Activated naive CD4-positive, alpha-beta T cell treated with anti-CD3 and anti-CD28 coated beads, Interleukin-2, amount 50 U/mL, for 72 hours (primary cell): Measurements from ENCODE around the gene HACD2. TPM values are rescaled to one million over a fixed set of nuclear protein-coding genes. Genes with fewer than 3 reads are reported as not detected.
"Not testable (repeated sequence)": the region's sequence is repeated elsewhere in the genome, so short reads cannot be mapped to it uniquely, and the experiment has no call there.

ENCODE experiments used
- ATAC-seq, 2 donors: fragments of 150-1000 bp; cut with Tn5 transposase; 2 replicates each; pipeline ENCODE4 v1.10.0; 2021; ENCODE audit warnings: mild to moderate bottlenecking in 2 of 2, moderate library complexity in 2 of 2
- DNase-seq, 2 donors: peaks; one replicate each; pipeline ENCODE4 v3.0.0; 2021 to 2022; ENCODE audit warnings: low spot score in 2 of 2
- H3K27ac Mint-ChIP-seq, 2 donors: one replicate each; pipeline ENCODE4 v1.8.0; 2022; ENCODE audit warnings: mild to moderate bottlenecking in 2 of 2, mixed read lengths in 2 of 2
- H3K36me3 Mint-ChIP-seq, 2 donors: one replicate each; pipeline ENCODE4 v1.8.0; 2022; ENCODE audit warnings: mixed read lengths in 2 of 2
- H3K9me3 Mint-ChIP-seq, 2 donors: one replicate each; pipeline ENCODE4 v1.8.0; 2022; ENCODE audit warnings: mixed read lengths in 2 of 2
- total RNA-seq, 2 donors: library from RNA; stranded (reverse); gene quantifications; one replicate each; pipeline ENCODE4 v1.2.3, GENCODE V29; 2022

HACD2 gene
- total RNA-seq, 2 donors from 2014 or later = 21.7 to 25.5 TPM

GRCh38 chr3:123618768-123619484, 34.1 kb upstream of the HACD2 start:
- ATAC-seq = no peak
- Mint-ChIP-seq H3K36me3 (no peaks in the 10 kb centered on the region), H3K9me3 (no peaks in the 10 kb centered on the region), H3K27ac (no peak overlapping the region)
- no peak for DNase-seq

GRCh38 chr3:123618076-123618708, 33.3 kb upstream of the HACD2 start:
- no peak for DNase-seq
- ATAC-seq = no peak
- Mint-ChIP-seq H3K27ac (peak overlapping the region in 1 of 2 donors; percentile 69), H3K36me3 (no peaks in the 10 kb centered on the region), H3K9me3 (no peaks in the 10 kb centered on the region)

GRCh38 chr3:123616593-123616992, 31.7 kb upstream of the HACD2 start:
- Mint-ChIP-seq H3K36me3 (no peaks in the 10 kb centered on the region), H3K27ac (no peak overlapping the region), H3K9me3 (no peaks in the 10 kb centered on the region)
- ATAC-seq (no peak), DNase-seq (no peak)

GRCh38 chr3:123613543-123613942, 28.7 kb upstream of the HACD2 start:
- H3K36me3 Mint-ChIP-seq = no peaks in the 10 kb centered on the region
- no peaks in the 10 kb centered on the region for H3K9me3 Mint-ChIP-seq
- ATAC-seq = no peak
- H3K27ac Mint-ChIP-seq = no peak overlapping the region
- DNase-seq = no peak

GRCh38 chr3:123611674-123612073, 26.8 kb upstream of the HACD2 start:
- not testable (repeated sequence) for H3K9me3 Mint-ChIP-seq, H3K36me3 Mint-ChIP-seq, DNase-seq, ATAC-seq, H3K27ac Mint-ChIP-seq

GRCh38 chr3:123611082-123611481, 26.2 kb upstream of the HACD2 start:
- H3K36me3 Mint-ChIP-seq = no peaks in the 10 kb centered on the region
- no peak overlapping the region for H3K27ac Mint-ChIP-seq
- ATAC-seq (no peak), DNase-seq (no peak)
- no peaks in the 10 kb centered on the region for H3K9me3 Mint-ChIP-seq

GRCh38 chr3:123610331-123610730, 25.5 kb upstream of the HACD2 start:
- Mint-ChIP-seq H3K36me3 (no peaks in the 10 kb centered on the region), H3K9me3 (no peaks in the 10 kb centered on the region), H3K27ac (no peak overlapping the region)
- ATAC-seq (no peak), DNase-seq (no peak)

GRCh38 chr3:123609063-123609462, 24.2 kb upstream of the HACD2 start:
- Mint-ChIP-seq H3K9me3 (no peaks in the 10 kb centered on the region), H3K27ac (no peak overlapping the region), H3K36me3 (no peaks in the 10 kb centered on the region)
- ATAC-seq = no peak
- no peak for DNase-seq

GRCh38 chr3:123608263-123608937, 23.5 kb upstream of the HACD2 start:
- no peak for ATAC-seq
- no peak overlapping the region for H3K27ac Mint-ChIP-seq

GRCh38 chr3:123606527-123606926, 21.7 kb upstream of the HACD2 start:
- H3K9me3 Mint-ChIP-seq = no peaks in the 10 kb centered on the region
- no peaks in the 10 kb centered on the region for H3K36me3 Mint-ChIP-seq
- no peak overlapping the region for H3K27ac Mint-ChIP-seq
- no peak for DNase-seq
- ATAC-seq = no peak

More at GRCh38 chr3:123608263-123608937, 23.5 kb upstream of the HACD2 start:
- Mint-ChIP-seq H3K9me3 (no peaks in the 10 kb centered on the region), H3K36me3 (no peaks in the 10 kb centered on the region)
- DNase-seq = no peak

GRCh38 chr3:123605789-123606234, 21.0 kb upstream of the HACD2 start:
- DNase-seq (no peak), ATAC-seq (peak; percentile 44 to 72)
- Mint-ChIP-seq H3K27ac (no peak overlapping the region), H3K9me3 (no peaks in the 10 kb centered on the region), H3K36me3 (peaks cover 0 to 1% of the 10 kb centered on the region in 2 donors)

GRCh38 chr3:123603153-123603552, 18.3 kb upstream of the HACD2 start:
- not testable (repeated sequence) for H3K36me3 Mint-ChIP-seq

GRCh38 chr3:123602325-123602724, 17.5 kb upstream of the HACD2 start:
- H3K36me3 Mint-ChIP-seq = peaks cover 0 to 5% of the 10 kb centered on the region in 2 donors
- ATAC-seq = no peak
- no peak for DNase-seq
- no peak overlapping the region for H3K27ac Mint-ChIP-seq
- no peaks in the 10 kb centered on the region for H3K9me3 Mint-ChIP-seq

More at GRCh38 chr3:123603153-123603552, 18.3 kb upstream of the HACD2 start:
- ATAC-seq, DNase-seq, H3K27ac Mint-ChIP-seq, H3K9me3 Mint-ChIP-seq: not testable (repeated sequence)

- not testable (repeated sequence) for ATAC-seq, H3K27ac Mint-ChIP-seq, H3K36me3 Mint-ChIP-seq, H3K9me3 Mint-ChIP-seq, DNase-seq
Measured at GRCh38 chr3:123600863-123601262, 16.0 kb upstream of the HACD2 start.

GRCh38 chr3:123597561-123597960, 12.7 kb upstream of the HACD2 start:
- no peak for ATAC-seq
- Mint-ChIP-seq H3K36me3 (peaks cover 5 to 8% of the 10 kb centered on the region in 2 donors), H3K27ac (no peak overlapping the region), H3K9me3 (no peaks in the 10 kb centered on the region)
- DNase-seq = no peak

GRCh38 chr3:123595396-123596180, 10.7 kb upstream of the HACD2 start:
- Mint-ChIP-seq H3K9me3 (peaks cover 7% of the 10 kb centered on the region in 2 donors), H3K27ac (no peak overlapping the region), H3K36me3 (peaks cover 22 to 25% of the 10 kb centered on the region in 2 donors)
- DNase-seq (no peak), ATAC-seq (no peak)

- ATAC-seq (no peak), DNase-seq (no peak)
- Mint-ChIP-seq H3K9me3 (peaks cover 13 to 14% of the 10 kb centered on the region in 2 donors), H3K36me3 (peaks cover 40 to 43% of the 10 kb centered on the region in 2 donors), H3K27ac (no peak overlapping the region)
Measured at GRCh38 chr3:123593381-123593780, 8.5 kb upstream of the HACD2 start.
